GM21576 (cell line): ENCODE data around the gene ELK3.
"Not testable (repeated sequence)": the region's sequence is repeated elsewhere in the genome, so short reads cannot be mapped to it uniquely, and the experiment has no call there.

Experiments
- ATAC-seq: cut with Tn5 transposase; IDR thresholded peaks from one replicate; pipeline ENCODE4 v1.9.1; 2021; ENCODE audit warnings: mild to moderate bottlenecking, moderate library complexity; ENCODE audit not compliant: unreplicated experiment

The ELK3 gene

DNA sequence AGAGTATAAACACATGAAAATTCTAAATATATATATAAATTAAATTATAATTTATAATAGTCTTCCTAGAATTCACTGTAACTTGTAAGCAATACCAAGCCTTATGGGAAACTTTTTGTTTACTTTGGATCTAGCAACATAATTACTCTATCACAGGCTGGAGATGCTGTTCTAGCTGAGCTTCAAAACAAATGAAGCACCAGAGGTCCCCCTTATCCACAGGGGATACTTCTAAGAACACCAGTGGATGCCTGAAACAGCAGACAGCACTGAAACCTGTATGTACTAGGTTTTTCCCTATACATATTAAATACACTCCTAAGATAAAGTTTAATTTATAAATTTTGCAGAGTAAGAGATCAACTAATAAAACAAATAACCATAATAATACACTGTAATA is 109.5 kb downstream of the ELK3 start:
- ATAC-seq = no peak

DNA sequence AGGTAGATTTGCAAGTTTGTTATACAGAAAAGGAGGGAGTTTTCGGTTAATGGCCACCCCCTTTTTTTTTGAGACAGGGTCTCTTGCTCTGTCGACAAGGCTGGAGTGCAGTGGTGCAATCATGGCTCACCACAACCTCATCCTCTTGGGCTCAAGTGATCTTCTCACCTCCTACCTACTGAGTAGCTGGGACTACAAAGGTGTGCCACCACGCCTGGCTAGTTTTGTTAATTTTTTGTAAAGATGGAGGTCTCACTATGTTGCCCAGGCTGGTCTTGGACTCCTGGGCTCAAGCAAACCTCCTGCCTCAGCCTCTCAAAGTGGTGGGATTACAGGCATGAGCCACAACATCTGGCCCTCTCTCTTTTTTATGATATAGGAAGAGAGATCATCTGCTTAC is 111.5 kb downstream of the ELK3 start:
- ATAC-seq = no peak

DNA sequence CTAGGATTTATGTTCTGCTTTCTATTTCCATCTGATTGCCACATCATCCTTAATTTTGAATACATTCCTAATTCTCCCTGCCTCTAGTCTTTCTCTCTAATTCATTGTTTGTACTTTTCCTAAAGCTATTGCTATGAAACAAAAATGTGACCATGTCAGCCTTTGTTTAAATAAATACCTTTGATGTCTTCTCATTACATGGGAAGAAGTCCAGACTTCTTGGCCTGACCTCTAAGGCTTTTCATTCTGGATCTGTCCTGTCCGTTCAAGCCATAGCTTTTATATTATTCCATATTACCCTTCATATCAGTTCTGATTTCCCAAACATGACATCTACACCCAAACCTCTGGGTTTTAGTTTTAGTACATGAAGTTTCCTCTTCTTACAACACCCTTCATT is 114.7 kb downstream of the ELK3 start:
- no peak for ATAC-seq

DNA sequence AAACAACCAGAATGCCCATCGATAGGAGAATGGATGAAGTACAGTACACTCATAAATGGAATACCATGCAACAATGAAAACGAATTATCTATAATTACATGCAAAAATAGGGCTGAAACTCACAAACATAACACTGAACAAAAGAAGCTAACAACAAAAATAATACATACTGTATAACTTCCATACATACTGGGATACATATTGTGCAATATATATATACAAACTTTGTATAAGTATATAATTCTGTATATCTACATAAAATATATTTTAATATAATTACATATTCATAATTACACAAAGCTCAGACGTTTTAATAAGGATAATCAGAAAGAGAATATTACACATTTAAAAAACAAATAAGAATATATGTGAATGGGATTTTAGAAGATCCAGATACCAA is 115.9 kb downstream of the ELK3 start:
- ATAC-seq = no peak

DNA sequence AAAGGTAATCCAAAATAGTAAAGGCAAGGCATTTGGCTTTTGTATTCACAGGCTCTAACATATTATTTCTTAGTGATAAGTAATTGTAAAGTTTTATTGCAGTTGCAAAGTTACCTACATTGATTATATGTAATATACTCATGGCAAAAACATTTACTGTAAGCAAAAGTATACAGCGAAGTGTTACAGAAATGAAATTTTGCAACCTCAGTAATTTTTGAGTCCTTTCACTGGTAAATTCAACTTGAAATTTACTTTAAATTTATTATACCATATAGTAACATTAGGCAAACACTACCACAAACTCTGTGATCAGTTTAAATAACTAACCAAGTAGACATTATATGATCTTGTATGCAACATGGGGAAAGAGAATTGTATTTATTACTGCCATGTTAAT is 117.0 kb downstream of the ELK3 start:
- no peak for ATAC-seq

DNA sequence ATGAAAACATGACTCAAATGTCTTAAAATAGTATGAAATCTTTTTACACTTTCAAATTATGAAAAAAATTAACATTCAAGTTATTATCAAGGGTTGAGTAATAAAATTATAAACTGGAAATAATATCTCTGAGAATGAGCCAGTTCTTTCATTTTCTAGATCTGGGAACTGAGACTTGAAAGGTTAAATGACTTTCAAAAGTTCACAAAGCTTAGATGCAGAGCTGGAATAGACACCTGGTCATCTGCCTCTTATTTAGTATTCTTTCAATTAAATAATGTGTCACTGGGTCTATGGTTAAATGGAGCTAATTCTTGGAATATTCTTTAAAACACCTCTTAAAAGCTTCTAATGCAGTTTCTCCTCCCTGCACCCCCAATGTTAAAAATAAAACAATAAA is 119.4 kb downstream of the ELK3 start:
- no peak for ATAC-seq

DNA sequence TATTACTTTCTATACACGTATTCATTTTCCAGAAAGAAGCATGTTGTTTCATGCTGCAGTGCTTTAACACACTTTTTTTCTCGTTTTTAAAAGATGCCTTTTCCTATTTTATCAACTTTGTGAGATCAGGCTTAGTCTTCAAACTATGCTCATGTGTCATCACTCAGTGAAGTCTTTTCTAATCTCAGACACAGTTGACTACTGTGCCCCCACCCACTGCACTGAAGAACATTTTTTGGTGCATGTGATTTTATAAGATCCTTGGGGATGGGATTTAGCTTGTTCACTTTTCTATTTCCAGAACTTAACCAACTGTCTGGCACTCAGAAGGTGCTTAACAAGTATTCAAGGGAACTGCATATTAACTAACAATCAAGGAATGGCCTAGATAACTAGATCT is 120.5 kb downstream of the ELK3 start:
- no peak for ATAC-seq

DNA sequence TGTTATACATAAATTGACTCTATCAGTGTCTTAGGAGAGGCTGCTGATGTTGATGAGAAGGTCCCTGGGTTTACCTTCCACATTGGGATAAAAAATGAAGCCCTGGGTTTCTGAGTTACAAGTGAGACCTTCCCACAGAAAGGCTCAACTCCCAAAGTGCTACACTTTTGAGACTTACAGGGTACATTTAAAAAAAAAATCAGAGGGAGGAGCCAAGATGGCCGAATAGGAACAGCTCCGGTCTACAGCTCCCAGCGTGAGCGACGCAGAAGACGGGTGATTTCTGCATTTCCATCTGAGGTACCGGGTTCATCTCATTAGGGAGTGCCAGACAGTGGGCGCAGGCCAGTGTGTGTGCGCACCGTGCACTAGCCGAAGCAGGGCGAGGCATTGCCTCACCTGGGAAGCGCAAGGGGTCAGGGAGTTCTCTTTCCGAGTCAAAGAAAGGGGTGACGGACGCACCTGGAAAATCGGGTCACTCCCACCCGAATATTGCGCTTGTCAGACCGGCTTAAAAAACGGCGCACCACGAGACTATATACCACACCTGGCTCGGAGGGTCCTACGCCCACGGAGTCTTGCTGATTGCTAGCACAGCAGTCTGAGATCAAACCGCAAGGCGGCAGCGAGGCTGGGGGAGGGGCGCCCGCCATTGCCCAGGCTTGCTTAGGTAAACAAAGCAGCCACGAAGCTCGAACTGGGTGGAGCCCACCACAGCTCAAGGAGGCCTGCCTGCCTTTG is 121.7 kb downstream of the ELK3 start:
- ATAC-seq = not testable (repeated sequence)

DNA sequence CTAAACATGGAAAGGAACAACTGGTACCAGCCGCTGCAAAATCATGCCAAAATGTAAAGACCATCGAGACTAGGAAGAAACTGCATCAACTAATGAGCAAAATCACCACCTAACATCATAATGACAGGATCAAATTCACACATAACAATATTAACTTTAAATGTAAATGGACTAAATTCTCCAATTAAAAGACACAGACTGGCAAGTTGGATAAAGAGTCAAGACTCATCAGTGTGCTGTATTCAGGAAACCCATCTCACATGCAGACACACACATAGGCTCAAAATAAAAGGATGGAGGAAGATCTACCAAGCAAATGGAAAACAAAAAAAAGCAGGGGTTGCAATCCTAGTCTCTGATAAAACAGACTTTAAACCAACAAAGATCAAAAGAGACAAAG is 123.6 kb downstream of the ELK3 start:
- not testable (repeated sequence) for ATAC-seq
